ENCODE results near the gene CDRT4.

Gene CDRT4

GRCh38 chr17:15392326-15392741 is 75.1 kb downstream of the CDRT4 start:
- no peaks in the 10 kb centered on the region for H3K4me1 Mint-ChIP-seq
- H3K4me3 Mint-ChIP-seq, result no peak overlapping the region
- H3K36me3 Mint-ChIP-seq (ENCODE audit: low read depth), result no peaks in the 10 kb centered on the region
- no peak overlapping the region for H3K27ac Mint-ChIP-seq
- no peak for TF ChIP-seq CTCF (IDR thresholded peaks at IDR 0.05)
- H3K27me3 Mint-ChIP-seq (ENCODE audit: low read depth, poor library complexity), result peaks cover 93% of the 10 kb centered on the region
- DNase-seq, result no peak
- H3K9me3 Mint-ChIP-seq, result no peaks in the 10 kb centered on the region

- H3K9me3 Mint-ChIP-seq, result peaks cover 4% of the 10 kb centered on the region
- no peak for DNase-seq
- H3K36me3 Mint-ChIP-seq (ENCODE audit: low read depth), result no peaks in the 10 kb centered on the region
- peaks cover 5% of the 10 kb centered on the region for H3K4me1 Mint-ChIP-seq
- H3K27ac Mint-ChIP-seq, result no peak overlapping the region
- TF ChIP-seq CTCF (IDR thresholded peaks at IDR 0.05), result no peak
- H3K4me3 Mint-ChIP-seq, result no peak overlapping the region
- H3K27me3 Mint-ChIP-seq (ENCODE audit: low read depth, poor library complexity), result peaks cover 84% of the 10 kb centered on the region
Measured at GRCh38 chr17:15388356-15389041, 78.9 kb downstream of the CDRT4 start.

GRCh38 chr17:15386083-15386482 is 81.3 kb downstream of the CDRT4 start:
- no peaks in the 10 kb centered on the region for H3K36me3 Mint-ChIP-seq (ENCODE audit: low read depth)
- peaks cover 5% of the 10 kb centered on the region for H3K4me1 Mint-ChIP-seq
- H3K9me3 Mint-ChIP-seq, result peaks cover 4% of the 10 kb centered on the region
- TF ChIP-seq CTCF (IDR thresholded peaks at IDR 0.05), result no peak
- H3K27me3 Mint-ChIP-seq (ENCODE audit: low read depth, poor library complexity), result peaks cover 80% of the 10 kb centered on the region
- no peak overlapping the region for H3K27ac Mint-ChIP-seq
- DNase-seq, result no peak
- no peak overlapping the region for H3K4me3 Mint-ChIP-seq

All from nephron progenitor cell (in vitro differentiated cells).